Karpas-422 (cell line): ENCODE results near the gene GRK5. TPM values are rescaled to one million over a fixed set of nuclear protein-coding genes. Genes with fewer than 3 reads are reported as not detected.

Experiments used
- DNase-seq: peaks from one replicate; pipeline ENCODE4 v3.0.0-alpha.2; 2015
- H2AFZ ChIP-seq: fragments of 200-600 bp; sonication (generic); 2 replicates; pipeline ENCODE4 v1.6.1; 2014; ENCODE audit warnings: antibody characterized with exemption, low read length, mixed read lengths
- H3K27ac ChIP-seq: fragments of 200-600 bp; sonication (generic); 2 replicates; pipeline ENCODE4 v1.5.1; 2014; ENCODE audit warnings: mild to moderate bottlenecking, low read length, moderate library complexity
- H3K27me3 ChIP-seq: fragments of 200-600 bp; sonication (generic); 2 replicates; pipeline ENCODE4 v1.6.1; 2014; ENCODE audit warnings: low read length, mixed read lengths
- H3K36me3 ChIP-seq: fragments of 200-600 bp; sonication (generic); 2 replicates; pipeline ENCODE4 v1.6.1; 2014; ENCODE audit warnings: low read length, mixed read lengths; ENCODE audit not compliant: insufficient read depth
- H3K4me1 ChIP-seq: fragments of 200-600 bp; sonication (generic); 2 replicates; pipeline ENCODE4 v1.6.1; 2014; ENCODE audit warnings: mild to moderate bottlenecking, low read length, mixed read lengths
- H3K4me2 ChIP-seq: fragments of 200-600 bp; sonication (generic); 2 replicates; pipeline ENCODE4 v1.6.1; 2014; ENCODE audit warnings: low read length, low read depth, mild to moderate bottlenecking; ENCODE audit not compliant: poor library complexity, severe bottlenecking
- H3K4me3 ChIP-seq: fragments of 200-600 bp; sonication (generic); 2 replicates; pipeline ENCODE4 v1.5.1; 2014; ENCODE audit warnings: mild to moderate bottlenecking, antibody characterized with exemption, low read length, mixed read lengths
- H3K79me2 ChIP-seq: fragments of 200-600 bp; sonication (generic); 2 replicates; pipeline ENCODE4 v1.6.1; 2014; ENCODE audit warnings: mild to moderate bottlenecking, low read length, mixed read lengths
- H3K9ac ChIP-seq: fragments of 200-600 bp; sonication (generic); 2 replicates; pipeline ENCODE4 v1.6.0; 2014; ENCODE audit warnings: low read length
- H3K9me2 ChIP-seq: fragments of 200-600 bp; sonication (generic), shearing (Covaris generic); replicated peaks from 2 replicates; pipeline ENCODE4 v1.6.0; 2014; ENCODE audit warnings: mild to moderate bottlenecking, low read length, moderate library complexity; ENCODE audit not compliant: insufficient read depth
- H3K9me3 ChIP-seq: fragments of 300-700, 200-600 bp; sonication (generic); 2 replicates; pipeline ENCODE4 v1.6.1; 2014; ENCODE audit warnings: low read length, mixed read lengths
- H4K20me1 ChIP-seq: fragments of 200-600 bp; sonication (generic); 2 replicates; pipeline ENCODE4 v1.6.1; 2014; ENCODE audit warnings: mild to moderate bottlenecking, antibody characterized with exemption, low read length, low read depth; ENCODE audit not compliant: insufficient read depth
- total RNA-seq: library from RNA; depleted of rRNA; stranded (reverse); fragments of >200 nt; shearing (Covaris generic); gene quantifications from 2 replicates; pipeline ENCODE4 v1.2.3, GENCODE V29; 2014; ENCODE audit warnings: low replicate concordance

Gene GRK5
- total RNA-seq, 1 experiment from 2014 or later, result 4.5 TPM

DNA sequence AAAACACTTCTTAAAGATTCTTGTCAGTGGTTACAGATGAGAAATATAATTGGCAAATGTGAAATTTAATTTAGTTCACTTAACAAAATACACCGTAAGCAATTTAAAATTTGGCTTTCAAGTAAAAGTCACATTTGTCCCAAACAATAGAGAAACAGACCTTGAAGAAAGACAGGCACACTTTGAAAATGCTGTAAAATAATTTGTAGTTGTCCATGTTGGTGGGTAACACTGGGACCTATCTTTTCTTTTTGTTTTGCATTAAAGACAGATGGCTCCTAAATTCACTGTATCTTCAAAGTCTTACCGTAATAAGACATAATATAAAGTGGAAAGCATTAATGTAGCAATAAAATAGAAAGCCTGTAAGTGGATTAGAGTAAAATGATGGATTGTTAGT lies 3.3 kb downstream of the GRK5 start:
- Histone ChIP-seq H3K4me2 (no peak overlapping the region), H3K36me3 (no peaks in the 10 kb centered on the region), H3K9me3 (no peaks in the 10 kb centered on the region), H4K20me1 (no peaks in the 10 kb centered on the region), H3K9ac (no peak overlapping the region), H3K4me3 (no peak overlapping the region), H3K79me2 (no peaks in the 10 kb centered on the region), H3K9me2 (no peaks in the 10 kb centered on the region), H3K27ac (no peak overlapping the region), H3K27me3 (no peaks in the 10 kb centered on the region), H3K4me1 (peaks cover 38% of the 10 kb centered on the region), H2AFZ (no peak overlapping the region)
- DNase-seq, result no peak

DNA sequence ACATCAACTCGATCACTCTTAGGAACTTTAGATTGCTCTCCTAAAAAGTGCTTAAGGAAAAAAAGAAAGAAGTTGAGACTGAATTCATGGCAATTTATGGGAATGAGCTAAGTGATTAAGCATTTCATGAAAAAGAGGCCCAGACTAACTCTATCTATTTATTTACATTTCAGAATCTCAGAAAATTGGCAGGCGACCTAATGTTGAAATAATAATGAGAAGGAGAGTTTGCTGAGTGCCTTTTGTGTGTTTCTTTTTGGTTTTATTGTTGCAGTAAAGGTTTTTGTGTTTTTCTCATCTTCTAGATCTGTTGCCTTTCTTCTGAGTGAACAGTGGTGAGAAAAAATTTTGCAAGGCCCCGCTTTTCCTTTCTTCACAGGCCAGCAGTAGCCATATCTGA lies 3.8 kb downstream of the GRK5 start:
- no peak for DNase-seq
- Histone ChIP-seq H4K20me1 (no peaks in the 10 kb centered on the region), H2AFZ (no peak overlapping the region), H3K27me3 (no peaks in the 10 kb centered on the region), H3K9me3 (no peaks in the 10 kb centered on the region), H3K9ac (no peak overlapping the region), H3K27ac (no peak overlapping the region), H3K4me3 (no peak overlapping the region), H3K9me2 (no peaks in the 10 kb centered on the region), H3K4me2 (no peak overlapping the region), H3K36me3 (no peaks in the 10 kb centered on the region), H3K79me2 (no peaks in the 10 kb centered on the region), H3K4me1 (peaks cover 39% of the 10 kb centered on the region)

DNA sequence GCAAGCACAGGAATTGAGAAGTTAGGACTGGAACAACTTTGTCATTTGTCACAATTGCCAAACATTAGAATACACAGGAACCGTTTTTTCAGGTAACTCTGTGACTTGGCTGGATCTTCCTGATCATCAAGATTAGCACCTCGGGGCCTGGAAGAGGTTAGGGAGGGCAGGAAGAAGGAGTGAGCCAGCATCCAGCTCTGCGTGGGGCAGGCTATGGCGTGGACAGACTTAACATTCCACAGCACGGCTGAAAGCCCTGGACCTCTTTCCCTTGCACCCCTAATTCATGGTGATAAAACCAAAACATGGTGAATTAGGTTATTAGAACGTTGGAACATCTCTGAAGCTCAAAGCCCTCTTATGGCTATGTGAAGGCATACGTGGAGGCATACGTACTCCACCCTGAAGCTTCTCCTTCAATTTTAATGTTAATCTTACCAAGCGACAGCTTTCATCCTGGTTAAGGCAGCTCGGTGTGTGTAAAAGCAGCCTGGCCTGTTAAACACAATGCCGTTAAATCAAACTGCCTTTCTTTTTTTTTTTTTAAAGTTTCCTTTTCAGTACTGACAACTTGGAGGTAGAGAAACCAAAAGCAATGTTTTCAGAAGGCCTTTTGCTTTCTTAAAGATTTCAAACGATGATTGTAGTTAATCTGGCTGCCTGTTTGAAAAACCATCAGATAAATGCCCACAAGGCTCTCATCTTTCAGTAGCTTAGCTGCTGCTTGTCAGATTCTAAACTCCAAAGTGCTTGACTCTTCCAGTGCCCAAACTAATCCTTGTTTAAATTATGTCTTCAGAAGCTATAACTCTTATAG lies 4.5 kb downstream of the GRK5 start:
- Histone ChIP-seq H3K4me2 (no peak overlapping the region), H3K36me3 (no peaks in the 10 kb centered on the region), H3K4me1 (peaks cover 35% of the 10 kb centered on the region), H3K9ac (no peak overlapping the region), H3K4me3 (no peak overlapping the region), H3K79me2 (no peaks in the 10 kb centered on the region), H3K27ac (no peak overlapping the region), H3K27me3 (no peaks in the 10 kb centered on the region), H4K20me1 (no peaks in the 10 kb centered on the region), H3K9me3 (no peaks in the 10 kb centered on the region), H3K9me2 (no peaks in the 10 kb centered on the region), H2AFZ (no peak overlapping the region)
- no peak for DNase-seq

- Histone ChIP-seq H3K9me3 (no peaks in the 10 kb centered on the region), H3K27me3 (no peaks in the 10 kb centered on the region), H3K4me2 (peak overlapping the region; percentile 18), H3K9me2 (no peaks in the 10 kb centered on the region), H2AFZ (no peak overlapping the region), H4K20me1 (no peaks in the 10 kb centered on the region), H3K27ac (no peak overlapping the region), H3K4me1 (peaks cover 11% of the 10 kb centered on the region), H3K79me2 (no peaks in the 10 kb centered on the region), H3K36me3 (no peaks in the 10 kb centered on the region), H3K9ac (no peak overlapping the region), H3K4me3 (no peak overlapping the region)
- no peak for DNase-seq
These were observed 8.0 kb downstream of the GRK5 start for GRCh38 chr10:119215371-119215770.

- no peaks in the 10 kb centered on the region for H3K9me3 ChIP-seq
- DNase-seq, result no peak
These were observed 8.8 kb downstream of the GRK5 start for GRCh38 chr10:119216127-119216526.

GRCh38 chr10:119217401-119217800 lies 10.0 kb downstream of the GRK5 start:
- Histone ChIP-seq H3K4me2 (no peak overlapping the region), H3K9me3 (no peaks in the 10 kb centered on the region)

More at GRCh38 chr10:119216127-119216526, 8.8 kb downstream of the GRK5 start:
- Histone ChIP-seq H3K27ac (no peak overlapping the region), H3K79me2 (no peaks in the 10 kb centered on the region), H3K4me1 (peaks cover 17% of the 10 kb centered on the region), H3K36me3 (no peaks in the 10 kb centered on the region), H3K4me2 (peak overlapping the region; percentile 18), H3K4me3 (no peak overlapping the region), H3K9ac (no peak overlapping the region), H4K20me1 (no peaks in the 10 kb centered on the region), H2AFZ (no peak overlapping the region), H3K9me2 (no peaks in the 10 kb centered on the region), H3K27me3 (no peaks in the 10 kb centered on the region)

DNA sequence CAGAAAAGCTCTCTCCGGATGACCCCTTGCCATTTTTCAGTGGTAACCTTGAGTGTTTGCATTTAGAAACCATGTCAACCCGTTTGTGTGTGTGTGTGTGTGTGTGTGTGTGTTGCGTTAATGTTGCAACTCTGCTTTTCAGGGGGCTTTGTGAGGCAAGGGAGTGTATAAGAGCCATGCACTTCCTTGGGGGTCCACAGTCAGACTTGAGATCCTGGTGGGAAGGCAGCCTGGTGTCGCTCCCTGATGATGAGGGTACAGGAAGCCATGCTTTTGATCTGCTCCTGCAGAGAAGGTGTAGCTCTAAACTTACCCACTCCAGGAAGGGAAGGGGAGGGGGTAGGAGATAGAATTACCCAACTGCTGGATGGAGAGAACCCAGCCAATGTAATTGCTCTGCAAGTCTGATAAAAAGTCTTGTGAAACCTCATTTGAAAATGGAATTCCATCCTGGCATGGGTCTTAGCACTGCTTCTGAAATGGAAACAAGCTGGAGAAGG lies 10.7 kb downstream of the GRK5 start:
- no peaks in the 10 kb centered on the region for H3K27me3 ChIP-seq
- no peaks in the 10 kb centered on the region for H3K9me2 ChIP-seq
- H2AFZ ChIP-seq, result no peak overlapping the region
- no peak overlapping the region for H3K4me2 ChIP-seq
- no peak overlapping the region for H3K4me3 ChIP-seq
- H4K20me1 ChIP-seq, result no peaks in the 10 kb centered on the region
- no peak overlapping the region for H3K27ac ChIP-seq
- peaks cover 36% of the 10 kb centered on the region for H3K4me1 ChIP-seq
- no peak overlapping the region for H3K9ac ChIP-seq
- DNase-seq, result no peak
- H3K79me2 ChIP-seq, result no peaks in the 10 kb centered on the region
- no peaks in the 10 kb centered on the region for H3K9me3 ChIP-seq
- H3K36me3 ChIP-seq, result no peaks in the 10 kb centered on the region

More at GRCh38 chr10:119217401-119217800, 10.0 kb downstream of the GRK5 start:
- H4K20me1 ChIP-seq, result no peaks in the 10 kb centered on the region
- no peak for DNase-seq
- no peaks in the 10 kb centered on the region for H3K9me2 ChIP-seq
- H3K9ac ChIP-seq, result no peak overlapping the region
- H3K27me3 ChIP-seq, result no peaks in the 10 kb centered on the region
- H3K4me1 ChIP-seq, result peaks cover 29% of the 10 kb centered on the region
- no peaks in the 10 kb centered on the region for H3K79me2 ChIP-seq
- H2AFZ ChIP-seq, result no peak overlapping the region
- H3K4me3 ChIP-seq, result no peak overlapping the region
- no peaks in the 10 kb centered on the region for H3K36me3 ChIP-seq
- no peak overlapping the region for H3K27ac ChIP-seq

- Histone ChIP-seq H4K20me1 (0 out of 2 replicates have a peak, but pooled peaks cover 3% of the 10 kb centered on the region), H3K4me3 (no peak overlapping the region), H3K36me3 (no peaks in the 10 kb centered on the region), H3K9ac (no peak overlapping the region), H3K27me3 (no peaks in the 10 kb centered on the region), H3K79me2 (no peaks in the 10 kb centered on the region), H3K9me3 (no peaks in the 10 kb centered on the region), H3K9me2 (no peaks in the 10 kb centered on the region), H3K27ac (no peak overlapping the region), H2AFZ (no peak overlapping the region), H3K4me1 (peaks cover 44% of the 10 kb centered on the region), H3K4me2 (no peak overlapping the region)
- DNase-seq, result no peak
These were observed 12.5 kb downstream of the GRK5 start for GRCh38 chr10:119219871-119220270.
